PC-9 (cell line): ENCODE measurements around the gene CRYBB1.

Experiments
- EZH2 ChIP-seq: fragments of 200-600 bp; sonication (generic); IDR thresholded peaks from 2 replicates; pipeline ENCODE4 v1.8.0; 2017; ENCODE audit warnings: antibody characterized with exemption, low read depth
- TF ChIP-seq, protein P1 (sequence below): fragments of 200-600 bp; sonication (generic); conservative IDR thresholded peaks from 2 replicates; pipeline ENCODE4 v1.6.1; 2017; ENCODE audit warnings: mixed run types, antibody characterized with exemption, mild to moderate bottlenecking, moderate library complexity

DNA sequence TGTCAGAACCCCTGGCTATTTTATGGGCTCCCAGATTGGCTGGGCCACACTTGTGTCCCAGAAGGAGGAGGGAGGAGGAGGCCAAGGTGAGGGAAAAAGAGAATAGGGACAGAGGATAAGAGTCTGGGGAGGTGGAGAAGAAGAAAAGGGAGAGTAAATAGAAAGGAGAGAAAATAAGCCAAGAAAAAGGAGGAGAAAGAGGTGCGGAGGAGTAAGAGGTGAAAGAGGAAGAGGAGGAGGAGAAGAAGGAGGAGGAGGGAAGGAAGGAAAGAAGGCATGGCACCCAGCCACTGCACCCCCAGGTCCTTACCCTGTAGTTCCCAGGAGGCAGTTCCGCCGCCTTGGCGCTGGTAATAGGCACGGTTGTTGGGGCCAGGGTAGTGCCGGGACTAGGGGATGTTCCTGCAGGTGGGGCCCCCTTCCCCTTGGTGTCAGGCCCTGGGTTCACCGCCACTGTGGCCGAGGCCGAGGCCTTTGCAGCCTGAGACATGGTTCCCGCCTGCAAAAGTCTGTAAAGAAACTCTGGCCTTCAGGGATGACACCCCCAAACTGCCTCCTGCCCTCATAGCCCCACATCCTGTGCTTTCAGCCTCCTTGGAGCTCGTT is 1.9 kb downstream of the CRYBB1 start:
- TF ChIP-seq, protein P1, sequence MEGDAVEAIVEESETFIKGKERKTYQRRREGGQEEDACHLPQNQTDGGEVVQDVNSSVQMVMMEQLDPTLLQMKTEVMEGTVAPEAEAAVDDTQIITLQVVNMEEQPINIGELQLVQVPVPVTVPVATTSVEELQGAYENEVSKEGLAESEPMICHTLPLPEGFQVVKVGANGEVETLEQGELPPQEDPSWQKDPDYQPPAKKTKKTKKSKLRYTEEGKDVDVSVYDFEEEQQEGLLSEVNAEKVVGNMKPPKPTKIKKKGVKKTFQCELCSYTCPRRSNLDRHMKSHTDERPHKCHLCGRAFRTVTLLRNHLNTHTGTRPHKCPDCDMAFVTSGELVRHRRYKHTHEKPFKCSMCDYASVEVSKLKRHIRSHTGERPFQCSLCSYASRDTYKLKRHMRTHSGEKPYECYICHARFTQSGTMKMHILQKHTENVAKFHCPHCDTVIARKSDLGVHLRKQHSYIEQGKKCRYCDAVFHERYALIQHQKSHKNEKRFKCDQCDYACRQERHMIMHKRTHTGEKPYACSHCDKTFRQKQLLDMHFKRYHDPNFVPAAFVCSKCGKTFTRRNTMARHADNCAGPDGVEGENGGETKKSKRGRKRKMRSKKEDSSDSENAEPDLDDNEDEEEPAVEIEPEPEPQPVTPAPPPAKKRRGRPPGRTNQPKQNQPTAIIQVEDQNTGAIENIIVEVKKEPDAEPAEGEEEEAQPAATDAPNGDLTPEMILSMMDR = no peak
- no peak for TF ChIP-seq EZH2
